Right hindlimb (tissue), 1 donor: ENCODE data around the gene TKTL1.
"Not testable (repeated sequence)": the region's sequence is repeated elsewhere in the genome, so short reads cannot be mapped to it uniquely, and the experiment has no call there.

Experiments
- DNase-seq: peaks from one replicate; pipeline ENCODE4 v3.0.0-alpha.2; 2018

TKTL1 gene

DNA sequence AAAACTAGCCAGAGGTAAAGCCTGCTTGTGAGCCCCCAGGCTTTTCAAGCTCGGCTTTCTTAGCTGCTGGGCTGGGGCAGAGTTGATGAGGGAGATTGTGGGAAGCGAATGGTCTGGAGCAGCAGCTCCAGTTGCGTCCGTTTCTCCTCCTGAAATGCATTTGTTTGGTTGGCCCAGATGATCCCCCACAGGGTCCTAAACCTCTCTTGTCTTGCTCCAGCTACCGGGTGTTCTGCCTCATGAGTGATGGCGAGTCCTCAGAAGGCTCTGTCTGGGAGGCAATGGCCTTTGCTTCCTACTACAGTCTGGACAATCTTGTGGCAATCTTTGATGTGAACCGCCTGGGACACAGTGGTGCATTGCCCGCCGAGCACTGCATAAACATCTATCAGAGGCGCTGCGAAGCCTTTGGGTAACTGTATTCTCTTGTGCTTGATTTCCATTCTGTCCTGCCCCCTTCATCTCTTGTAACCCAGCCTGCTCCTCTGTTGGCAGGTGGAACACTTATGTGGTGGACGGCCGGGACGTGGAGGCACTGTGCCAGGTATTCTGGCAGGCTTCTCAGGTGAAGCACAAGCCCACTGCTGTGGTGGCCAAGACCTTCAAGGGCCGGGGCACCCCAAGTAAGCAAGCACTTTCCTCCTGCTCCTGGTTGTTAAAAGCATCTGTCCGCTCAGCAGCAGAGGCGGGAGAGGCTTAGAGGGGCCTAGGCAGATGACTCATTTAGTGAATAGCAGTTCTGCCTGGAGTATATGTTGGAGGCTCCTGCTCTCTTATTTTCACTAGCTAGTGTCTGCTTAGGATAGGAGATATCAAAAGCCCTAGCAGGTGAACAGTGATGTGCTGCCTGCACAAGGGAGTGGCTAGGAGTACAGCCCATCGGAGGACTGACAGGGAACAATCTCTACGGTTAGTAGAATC lies 15.3 kb downstream of the TKTL1 start:
- no peak for DNase-seq

- no peak for DNase-seq
These were observed 16.5 kb downstream of the TKTL1 start for GRCh38 chrX:154312116-154312515.

- no peak for DNase-seq
These were observed 17.6 kb downstream of the TKTL1 start for GRCh38 chrX:154313147-154313546.

DNA sequence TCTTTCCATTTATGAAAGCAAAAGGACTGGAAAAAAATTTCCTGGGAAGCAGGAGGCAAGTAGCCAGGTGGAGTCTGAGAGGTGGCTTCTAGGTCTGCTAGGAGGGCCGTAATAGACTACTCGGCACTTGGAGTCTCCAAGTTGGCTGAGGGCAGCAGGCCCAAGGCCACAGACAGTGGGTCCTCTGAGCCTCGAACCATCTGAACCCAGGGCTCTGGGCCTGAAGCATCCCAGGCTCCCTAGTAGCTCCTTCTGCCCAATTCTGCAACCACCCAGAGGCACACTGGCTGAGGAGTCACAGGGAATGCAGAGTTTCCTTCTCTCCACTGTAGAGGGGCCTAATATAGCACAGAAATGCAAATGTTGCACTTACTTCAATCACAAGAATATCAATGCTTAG lies 19.8 kb downstream of the TKTL1 start:
- no peak for DNase-seq

- DNase-seq, result no peak
These were observed 21.9 kb downstream of the TKTL1 start for GRCh38 chrX:154317391-154317995.

DNA sequence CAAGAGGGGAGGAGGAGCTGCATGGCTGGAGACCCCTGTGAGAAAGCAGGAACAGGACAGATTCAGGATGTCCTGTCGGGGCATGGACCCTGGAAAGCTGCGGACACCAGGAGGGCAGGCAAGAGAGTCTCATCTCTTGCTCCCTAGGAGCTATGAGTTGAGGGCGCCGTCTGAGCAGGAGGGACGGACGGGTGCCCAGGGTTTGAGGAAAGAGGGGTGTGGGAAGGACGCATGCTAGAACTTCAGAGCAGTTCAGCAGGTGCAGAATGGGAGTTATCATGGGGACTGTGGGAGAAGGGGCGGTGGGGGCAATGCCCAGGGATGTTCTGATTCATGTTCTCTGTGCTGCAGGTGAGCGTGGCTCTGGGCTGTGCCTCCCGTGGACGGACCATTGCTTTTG lies 24.8 kb downstream of the TKTL1 start:
- no peak for DNase-seq

- DNase-seq, result no peak
These were observed 25.6 kb downstream of the TKTL1 start for GRCh38 chrX:154321152-154321551.

- DNase-seq, result no peak
These were observed 26.0 kb downstream of the TKTL1 start for GRCh38 chrX:154321594-154321993.

- no peak for DNase-seq
These were observed 27.3 kb downstream of the TKTL1 start for GRCh38 chrX:154322890-154323289.

DNA sequence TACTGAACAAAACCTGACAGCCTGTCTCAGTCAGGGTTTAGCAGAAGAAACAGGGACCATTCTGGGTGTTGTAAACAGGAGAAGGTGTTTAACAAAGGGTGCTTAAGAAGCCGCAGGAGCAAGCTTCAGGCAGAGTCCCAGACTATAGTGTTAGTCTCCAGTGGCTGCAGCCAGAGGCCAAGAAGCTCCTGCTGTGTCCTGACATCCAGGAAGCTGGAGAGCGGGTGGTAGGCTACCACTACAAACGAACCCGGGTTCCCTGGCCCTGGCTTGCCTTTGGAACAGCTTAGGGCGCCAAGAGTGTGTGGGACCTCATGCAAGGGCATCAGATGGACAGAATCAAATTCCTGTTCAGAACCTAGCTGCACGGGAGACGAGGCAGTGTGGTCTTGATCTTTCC lies 27.9 kb downstream of the TKTL1 start:
- DNase-seq, result no peak

DNA sequence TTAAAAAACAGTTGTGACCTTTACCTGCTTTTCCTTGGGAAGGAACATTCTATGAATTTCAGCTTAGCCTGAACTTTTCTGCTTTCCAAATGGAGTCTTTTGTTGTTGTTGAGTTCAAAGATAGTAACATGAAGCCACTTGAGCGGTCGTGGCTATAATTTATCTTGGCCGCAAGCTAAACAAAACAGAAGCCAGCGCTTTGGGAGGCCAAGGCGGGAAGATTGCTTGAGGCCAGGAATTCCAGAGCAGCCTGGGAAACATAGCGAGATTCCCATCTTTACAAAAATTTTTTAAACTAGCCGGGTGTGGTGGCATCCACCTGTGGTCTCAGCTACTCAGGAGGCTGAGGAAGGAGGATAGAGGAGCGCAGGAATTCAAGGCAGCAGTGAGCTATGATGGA lies 29.9 kb downstream of the TKTL1 start:
- no peak for DNase-seq

DNA sequence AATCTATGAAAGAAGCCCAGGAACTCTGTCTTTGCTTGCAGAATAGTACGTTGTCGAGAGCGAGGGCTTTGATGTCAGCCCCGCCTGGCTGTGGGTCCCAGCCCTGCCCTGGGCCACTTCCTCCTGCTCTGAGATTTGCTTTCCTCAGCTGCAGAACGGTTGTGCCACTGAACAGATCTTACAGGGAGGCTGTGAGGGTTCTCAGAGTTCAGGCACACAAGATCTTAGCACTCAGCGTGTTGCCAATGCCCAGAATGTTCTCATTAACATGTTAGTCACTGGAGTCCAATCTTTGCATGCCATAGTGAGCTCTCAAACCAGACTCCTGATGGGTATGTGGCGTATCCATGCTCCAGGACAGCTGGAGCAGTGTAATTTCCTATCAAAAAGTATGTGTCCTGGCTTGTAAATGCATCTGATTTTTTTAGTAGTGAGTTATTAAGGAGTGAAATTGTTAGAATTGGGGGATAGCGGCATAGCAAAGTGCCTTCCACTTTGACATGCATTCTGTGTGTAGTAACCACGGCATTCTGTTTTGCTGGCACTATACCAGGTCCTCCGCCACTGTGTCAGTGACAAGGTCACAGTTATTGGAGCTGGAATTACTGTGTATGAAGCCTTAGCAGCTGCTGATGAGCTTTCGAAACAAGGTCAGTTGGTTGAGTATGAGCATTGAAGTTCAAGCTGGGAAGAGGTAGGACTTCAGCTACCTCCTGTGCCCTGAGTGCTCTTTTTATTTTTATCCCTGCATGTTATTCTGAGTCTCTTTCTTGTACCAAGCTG lies 31.6 kb downstream of the TKTL1 start:
- DNase-seq, result no peak

DNA sequence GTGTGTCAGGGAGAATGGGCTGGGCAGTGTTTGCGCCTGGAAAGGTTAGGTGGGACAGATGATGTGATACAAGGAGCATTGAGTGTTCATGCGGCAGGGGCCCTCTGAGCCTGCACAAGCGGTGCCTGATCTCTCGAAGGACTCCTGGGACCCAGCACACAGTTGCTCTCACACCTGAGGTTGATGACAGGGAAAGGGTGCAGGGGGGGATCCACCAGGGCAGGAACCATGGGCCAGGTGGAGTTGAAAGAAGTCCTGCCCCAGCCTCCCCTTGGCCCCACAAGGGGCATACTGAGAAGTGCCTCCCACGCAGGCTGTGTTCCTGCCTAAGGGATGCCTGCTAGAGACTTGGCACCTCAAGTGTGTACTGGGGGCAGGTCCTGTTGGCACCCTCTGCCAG lies 33.1 kb downstream of the TKTL1 start:
- DNase-seq, result no peak

- no peak for DNase-seq
These were observed 33.7 kb downstream of the TKTL1 start for GRCh38 chrX:154329294-154329693.

DNA sequence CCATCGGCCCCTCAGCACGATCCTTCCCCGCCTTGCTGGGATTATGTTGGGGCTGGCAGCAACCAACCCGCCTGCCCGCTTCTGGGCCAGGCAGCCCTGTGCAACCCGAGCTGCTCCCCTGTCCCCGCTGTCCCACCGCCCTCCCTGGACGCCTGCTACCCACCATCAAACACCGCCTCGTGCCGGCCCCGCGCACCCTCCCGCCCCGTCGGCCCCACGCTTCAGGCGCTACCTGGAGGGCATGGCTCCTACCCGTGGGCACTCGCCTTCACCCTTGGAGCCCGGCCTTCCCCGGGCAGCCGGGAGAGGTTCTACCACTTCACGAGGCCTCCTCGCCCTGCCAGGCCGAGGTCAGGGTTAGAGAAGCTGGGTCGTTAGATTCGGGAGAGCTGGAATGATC lies 37.0 kb downstream of the TKTL1 start:
- DNase-seq, result no peak

GRCh38 chrX:154333116-154333515 lies 37.5 kb downstream of the TKTL1 start:
- no peak for DNase-seq

GRCh38 chrX:154333837-154334271 lies 38.3 kb downstream of the TKTL1 start:
- DNase-seq, result no peak

DNA sequence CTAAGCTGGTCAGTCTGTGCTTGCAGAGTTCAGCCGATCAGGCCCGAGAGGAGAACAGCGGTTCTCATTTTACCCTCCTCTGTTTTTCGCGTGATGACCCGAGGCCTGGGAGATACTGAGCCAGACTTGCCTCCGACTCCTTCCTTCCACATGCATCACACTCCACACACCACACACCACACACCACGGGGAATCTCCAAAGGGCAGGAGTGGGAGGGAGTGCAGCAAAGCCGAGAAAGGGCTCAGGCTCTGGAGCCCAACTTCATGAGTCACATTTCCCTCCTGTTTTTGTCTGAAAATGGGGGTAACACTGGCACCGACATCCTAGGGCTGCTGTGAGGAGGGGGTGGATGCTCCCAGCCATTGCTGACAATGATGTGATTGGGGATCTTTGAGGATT lies 38.9 kb downstream of the TKTL1 start:
- no peak for DNase-seq

DNA sequence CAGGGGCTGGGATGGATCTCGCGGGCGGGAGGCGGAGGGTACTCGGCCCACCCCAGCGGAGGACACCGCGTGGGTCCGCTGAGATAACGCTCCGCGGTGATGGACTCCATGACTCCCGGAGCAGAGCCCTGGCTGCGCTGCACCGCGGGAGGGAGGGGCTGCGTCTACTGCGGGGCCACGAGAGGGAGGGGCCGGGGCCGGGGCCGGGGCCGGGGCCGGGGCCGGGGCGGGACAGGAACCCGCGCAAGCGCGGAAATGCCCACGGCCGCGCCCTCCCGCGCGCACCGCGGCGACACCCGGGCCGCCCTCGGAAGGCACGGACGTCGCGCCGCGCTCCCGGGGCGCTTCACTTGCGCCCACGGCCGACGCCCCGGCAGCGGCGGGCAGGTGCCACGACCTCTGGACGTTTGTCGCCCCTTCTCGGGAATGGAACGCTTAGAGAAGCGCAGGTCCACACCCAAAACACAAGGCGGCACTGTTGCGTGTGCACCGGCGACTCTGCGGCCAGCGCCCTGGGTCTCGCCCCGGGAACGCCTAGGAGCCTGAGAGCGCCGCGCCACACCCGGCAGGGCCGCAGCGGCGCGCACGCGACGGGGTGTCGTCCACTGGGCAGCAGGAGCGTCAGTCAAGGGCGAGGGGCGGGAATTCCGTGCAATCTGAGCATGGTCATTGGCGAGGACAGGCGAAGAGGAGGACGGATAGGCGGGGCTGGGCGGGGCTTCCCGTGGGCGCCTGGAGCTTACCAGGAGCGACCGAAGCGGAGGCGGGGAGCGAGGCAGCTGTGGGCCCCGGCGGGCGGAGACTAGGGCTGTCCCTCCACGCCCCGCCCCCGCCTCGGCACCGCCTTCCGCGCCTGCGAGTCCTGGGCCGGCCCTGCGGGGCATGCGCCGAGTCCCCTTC lies 46.1 kb downstream of the TKTL1 start:
- DNase-seq, result not testable (repeated sequence)

- DNase-seq, result not testable (repeated sequence)
These were observed 47.5 kb downstream of the TKTL1 start for GRCh38 chrX:154343063-154343462.

DNA sequence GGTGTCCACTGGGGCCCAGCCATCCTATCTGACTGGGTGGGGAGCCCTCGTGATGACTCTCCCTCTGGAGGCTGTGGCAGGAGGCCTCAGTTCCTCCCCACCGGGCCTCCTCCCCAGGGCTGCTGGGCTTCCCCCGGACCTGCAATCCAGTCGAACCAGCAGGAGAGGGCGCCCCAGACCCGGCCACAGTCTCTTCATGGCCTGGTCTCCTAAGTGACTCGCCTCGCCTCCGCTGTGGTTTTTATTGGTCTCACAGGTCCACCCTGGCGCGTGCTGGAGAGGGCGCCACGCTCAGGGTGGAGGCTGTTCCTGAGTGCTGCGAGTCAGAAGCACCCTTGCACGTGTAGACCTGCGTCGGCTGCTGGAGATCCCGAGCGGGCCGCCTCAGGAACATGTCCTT lies 48.0 kb downstream of the TKTL1 start:
- not testable (repeated sequence) for DNase-seq

DNA sequence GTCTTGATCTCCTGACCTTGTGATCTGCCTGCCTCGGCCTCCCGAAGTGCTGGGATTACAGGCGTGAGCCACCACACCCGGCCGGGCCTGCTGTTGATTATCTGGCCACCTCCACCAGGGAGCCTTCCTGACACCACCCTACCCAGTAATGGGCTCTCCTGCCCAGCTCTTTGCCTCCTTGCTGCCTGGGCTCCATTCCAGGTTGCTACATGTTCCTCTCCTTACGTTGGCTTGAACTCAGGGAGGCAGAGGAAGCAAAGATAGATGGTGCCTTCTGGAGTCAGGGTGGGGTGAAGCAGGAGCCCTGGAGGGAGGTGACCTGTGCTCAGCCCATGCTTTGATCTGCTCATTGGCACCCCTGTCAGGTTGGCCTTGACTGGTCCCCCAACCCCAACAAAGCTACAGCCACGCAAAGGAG lies 52.5 kb downstream of the TKTL1 start:
- no peak for DNase-seq
